Central memory CD4-positive, alpha-beta T cell (primary cell): ENCODE measurements around the gene EEF2.

Experiments used
- DNase-seq: peaks from one replicate; pipeline ENCODE4 v3.0.0; 2022

The EEF2 gene

GRCh38 chr19:3983936-3984583, 1.2 kb downstream of the EEF2 start:
- no peak for DNase-seq

GRCh38 chr19:3983542-3983914, 1.7 kb downstream of the EEF2 start:
- DNase-seq = no peak

GRCh38 chr19:3982701-3983541, 2.3 kb downstream of the EEF2 start:
- DNase-seq = no peak

- no peak for DNase-seq
These were observed 3.3 kb downstream of the EEF2 start for GRCh38 chr19:3981736-3982681.

- no peak for DNase-seq
These were observed 3.9 kb downstream of the EEF2 start for GRCh38 chr19:3981373-3981735.

- no peak for DNase-seq
These were observed 4.7 kb downstream of the EEF2 start for GRCh38 chr19:3980353-3981251.

GRCh38 chr19:3979674-3980352, 5.5 kb downstream of the EEF2 start:
- no peak for DNase-seq

GRCh38 chr19:3979289-3979673, 6.0 kb downstream of the EEF2 start:
- DNase-seq = no peak

GRCh38 chr19:3978145-3978544, 7.1 kb downstream of the EEF2 start:
- no peak for DNase-seq

- DNase-seq = no peak
These were observed 7.8 kb downstream of the EEF2 start for GRCh38 chr19:3977242-3978143.

- no peak for DNase-seq
These were observed 8.6 kb downstream of the EEF2 start for GRCh38 chr19:3976495-3977241.

GRCh38 chr19:3975637-3976087, 9.6 kb downstream of the EEF2 start:
- DNase-seq = no peak

GRCh38 chr19:3975144-3975543, 10.1 kb downstream of the EEF2 start:
- no peak for DNase-seq

GRCh38 chr19:3970808-3971598, 14.3 kb downstream of the EEF2 start, which contains the start of gene DAPK3:
Gene DAPK3 (minus strand): TSS chr19:3971099. CDS start chr19:3969735, 1,364 bp downstream.
- DNase-seq = peak; percentile 83

GRCh38 chr19:3970313-3970807, 14.9 kb downstream of the EEF2 start:
- no peak for DNase-seq

- DNase-seq = no peak
These were observed 15.6 kb downstream of the EEF2 start for GRCh38 chr19:3969435-3970312.
